ENCODE data around the gene ALK. TPM values are rescaled to one million over a fixed set of nuclear protein-coding genes. Genes with fewer than 3 reads are reported as not detected.
A peak's percentile ranks its signal among the peaks of the same experiment; 100 is the strongest.

ALK gene
- total RNA-seq, 3 donors from 2014 or later = 0.07 to 2.4 (median 0.09) TPM

DNA sequence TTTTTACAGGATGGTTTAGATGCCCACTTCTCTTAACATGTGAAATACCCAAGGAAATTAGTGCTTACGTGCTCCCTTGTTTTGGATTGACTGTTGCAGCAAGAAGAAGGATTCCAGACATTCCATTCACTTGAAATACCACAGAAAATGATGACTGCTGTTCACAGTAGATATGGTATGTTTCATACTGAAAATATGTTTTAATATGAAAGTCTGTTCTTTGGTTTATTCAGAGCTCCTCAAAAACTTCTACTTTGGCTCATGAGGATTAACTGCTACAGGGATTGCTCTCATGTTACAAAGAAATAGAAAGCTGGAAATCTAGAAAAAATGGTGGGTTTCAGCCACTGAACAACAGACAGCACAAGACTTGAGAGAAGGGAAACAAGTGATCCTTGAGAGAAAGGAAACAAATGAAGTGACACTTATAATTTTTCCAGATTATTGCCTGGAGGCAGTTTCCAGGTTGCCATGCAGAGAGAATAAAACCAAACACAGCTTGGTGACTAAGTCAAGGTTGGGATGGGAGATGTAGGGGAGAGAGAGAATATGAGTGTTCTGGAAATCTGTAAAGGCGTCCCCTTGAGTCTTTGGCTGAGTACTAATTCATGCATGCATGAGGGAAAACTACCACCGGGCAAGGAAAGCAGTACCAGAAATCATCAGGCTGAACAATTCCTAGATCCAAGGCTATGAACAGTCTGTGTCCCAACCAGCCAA is 458.0 kb downstream of the ALK start:
- intact Hi-C loops (cut with DNase I, micrococcal nuclease) = no loop called here
- DNase-seq = no peak
- no peak for ATAC-seq
- Histone ChIP-seq H3K4me3 (no peak overlapping the region), H3K4me1 (ENCODE audit: low read depth) (no peaks in the 10 kb centered on the region), H3K36me3 (ENCODE audit: low read depth) (no peaks in the 10 kb centered on the region), H3K9me3 (no peaks in the 10 kb centered on the region)
- TF ChIP-seq, protein P1, sequence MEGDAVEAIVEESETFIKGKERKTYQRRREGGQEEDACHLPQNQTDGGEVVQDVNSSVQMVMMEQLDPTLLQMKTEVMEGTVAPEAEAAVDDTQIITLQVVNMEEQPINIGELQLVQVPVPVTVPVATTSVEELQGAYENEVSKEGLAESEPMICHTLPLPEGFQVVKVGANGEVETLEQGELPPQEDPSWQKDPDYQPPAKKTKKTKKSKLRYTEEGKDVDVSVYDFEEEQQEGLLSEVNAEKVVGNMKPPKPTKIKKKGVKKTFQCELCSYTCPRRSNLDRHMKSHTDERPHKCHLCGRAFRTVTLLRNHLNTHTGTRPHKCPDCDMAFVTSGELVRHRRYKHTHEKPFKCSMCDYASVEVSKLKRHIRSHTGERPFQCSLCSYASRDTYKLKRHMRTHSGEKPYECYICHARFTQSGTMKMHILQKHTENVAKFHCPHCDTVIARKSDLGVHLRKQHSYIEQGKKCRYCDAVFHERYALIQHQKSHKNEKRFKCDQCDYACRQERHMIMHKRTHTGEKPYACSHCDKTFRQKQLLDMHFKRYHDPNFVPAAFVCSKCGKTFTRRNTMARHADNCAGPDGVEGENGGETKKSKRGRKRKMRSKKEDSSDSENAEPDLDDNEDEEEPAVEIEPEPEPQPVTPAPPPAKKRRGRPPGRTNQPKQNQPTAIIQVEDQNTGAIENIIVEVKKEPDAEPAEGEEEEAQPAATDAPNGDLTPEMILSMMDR (IDR thresholded peaks at IDR 0.05) = no peak

DNA sequence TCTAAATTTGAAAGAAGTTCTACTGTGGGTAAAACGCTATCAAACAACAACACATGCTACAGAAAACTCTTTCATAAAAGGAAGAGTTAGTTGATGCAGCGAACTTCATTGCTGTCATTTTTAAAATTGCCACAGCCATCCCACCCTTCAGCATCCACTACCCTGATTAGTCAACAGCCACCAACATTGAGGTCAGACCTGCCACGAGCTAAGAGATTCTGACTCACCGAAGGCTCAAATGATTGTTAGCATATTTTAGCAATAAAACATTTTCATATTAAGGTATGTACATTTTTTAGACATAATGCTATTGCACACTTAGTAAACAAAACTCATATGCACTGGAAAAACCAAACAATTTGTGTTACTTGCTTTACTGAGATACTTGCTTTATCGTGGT is 459.1 kb downstream of the ALK start:
- no peak for ATAC-seq
- intact Hi-C loops (cut with DNase I, micrococcal nuclease) = no loop called here
- TF ChIP-seq, protein P1 (IDR thresholded peaks at IDR 0.05) = no peak
- no peaks in the 10 kb centered on the region for H3K4me1 ChIP-seq (ENCODE audit: low read depth)
- DNase-seq = no peak
- H3K4me3 ChIP-seq = no peak overlapping the region
- no peaks in the 10 kb centered on the region for H3K36me3 ChIP-seq (ENCODE audit: low read depth)
- no peaks in the 10 kb centered on the region for H3K9me3 ChIP-seq

DNA sequence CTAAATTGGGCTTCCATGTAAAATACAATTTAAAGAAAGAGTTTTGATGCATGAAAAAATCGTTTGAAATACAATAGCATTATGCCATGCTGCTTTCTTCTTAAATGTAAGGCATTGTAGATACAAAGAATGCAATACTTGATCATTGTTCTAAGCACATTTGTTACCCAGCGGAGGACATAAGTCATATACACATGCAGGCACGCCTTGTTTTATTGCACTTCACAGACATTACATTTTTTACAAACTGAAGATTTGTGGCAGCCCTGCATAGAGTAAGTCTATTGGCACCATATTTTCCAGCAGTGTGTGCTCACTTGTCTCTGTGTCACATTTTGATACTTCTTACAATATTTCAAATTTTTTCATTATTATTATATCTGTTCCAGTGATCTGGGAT is 461.2 kb downstream of the ALK start:
- Histone ChIP-seq H3K4me1 (ENCODE audit: low read depth) (no peaks in the 10 kb centered on the region), H3K36me3 (ENCODE audit: low read depth) (no peaks in the 10 kb centered on the region), H3K9me3 (no peaks in the 10 kb centered on the region), H3K4me3 (no peak overlapping the region)
- TF ChIP-seq, protein P1 (IDR thresholded peaks at IDR 0.05) = no peak
- peak; percentile 92 for ATAC-seq
- intact Hi-C loops (cut with DNase I, micrococcal nuclease) = no loop called here
- peak in 1 of 3 donors; percentile 20 for DNase-seq

DNA sequence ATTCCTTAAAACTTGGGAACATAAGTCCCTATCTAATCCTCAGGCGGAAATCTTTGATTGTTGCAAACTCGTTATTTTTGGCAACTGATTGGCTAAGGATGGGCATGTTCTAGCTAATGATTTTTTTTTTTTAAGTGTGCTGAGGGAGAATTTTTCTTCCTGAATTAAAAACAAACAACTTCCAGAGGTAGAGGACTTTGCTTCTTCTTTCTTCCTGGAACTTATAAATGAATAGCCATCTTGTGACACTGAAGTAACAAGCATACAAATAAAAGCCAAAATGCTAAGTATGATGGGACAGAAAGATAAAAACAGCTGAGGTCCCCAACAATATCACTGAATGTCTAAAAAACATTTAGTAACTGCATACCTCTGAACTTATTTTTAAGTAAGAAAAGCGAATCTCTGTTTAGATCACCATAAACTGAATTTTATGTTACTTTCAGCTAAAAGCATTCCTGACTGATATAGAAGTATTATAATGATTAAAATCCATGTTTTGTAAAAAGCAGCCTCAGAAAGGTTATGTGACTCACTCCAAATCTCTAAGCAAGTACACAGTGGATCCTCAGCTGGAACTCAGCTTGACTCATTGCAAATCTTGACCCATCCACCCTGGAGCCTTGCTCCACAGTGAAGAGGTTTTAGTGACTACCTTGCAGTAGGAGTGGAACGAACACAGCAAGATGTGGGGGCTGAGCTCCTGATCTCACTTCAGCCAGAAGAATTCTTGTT is 461.8 kb downstream of the ALK start:
- TF ChIP-seq, protein P1 (IDR thresholded peaks at IDR 0.05) = no peak
- peak; percentile 51 for ATAC-seq
- Histone ChIP-seq H3K9me3 (no peaks in the 10 kb centered on the region), H3K4me3 (no peak overlapping the region), H3K4me1 (ENCODE audit: low read depth) (no peaks in the 10 kb centered on the region), H3K36me3 (ENCODE audit: low read depth) (no peaks in the 10 kb centered on the region)
- DNase-seq = no peak
- intact Hi-C loops (cut with DNase I, micrococcal nuclease) = no loop called here

DNA sequence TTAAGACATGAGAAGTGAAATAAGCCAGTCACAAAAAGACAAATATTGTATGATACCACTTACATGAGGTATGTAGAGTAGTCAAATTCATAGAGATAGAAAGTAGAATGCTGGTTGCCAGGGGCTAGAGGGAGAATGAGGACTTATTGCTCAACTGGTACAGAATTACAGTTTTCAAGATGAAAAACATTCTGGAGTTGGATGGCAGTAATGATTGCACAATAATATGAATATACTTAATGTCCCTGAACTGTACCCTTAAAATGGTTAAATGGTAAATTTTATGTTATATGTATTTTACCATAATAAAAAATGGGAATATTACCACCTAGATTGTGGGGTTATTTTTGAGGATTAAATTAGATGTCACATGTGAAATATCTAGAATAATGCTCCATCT is 465.0 kb downstream of the ALK start:
- TF ChIP-seq, protein P1 (IDR thresholded peaks at IDR 0.05) = no peak
- DNase-seq = no peak
- intact Hi-C loops (cut with DNase I, micrococcal nuclease) = no loop called here
- no peak for ATAC-seq
- Histone ChIP-seq H3K4me3 (no peak overlapping the region), H3K4me1 (ENCODE audit: low read depth) (no peaks in the 10 kb centered on the region), H3K9me3 (no peaks in the 10 kb centered on the region), H3K36me3 (ENCODE audit: low read depth) (no peaks in the 10 kb centered on the region)

All from mucosa of descending colon (tissue), 3 donors.